ENCODE data around the gene GALNT13.

- TF ChIP-seq CTCF (IDR thresholded peaks at IDR 0.05): no peak
- no peak for TF ChIP-seq POLR2A (IDR thresholded peaks at IDR 0.05)
These were observed 47.8 kb upstream of the GALNT13 start for GRCh38 chr2:153823880-153824279.

Data from testis (tissue), 2 donors.